ENCODE results near the gene TMEM59L.

TMEM59L gene

GRCh38 chr19:18660051-18660910 lies 47.6 kb downstream of the TMEM59L start:
- DNase-seq, result no peak

GRCh38 chr19:18660939-18661670 lies 48.4 kb downstream of the TMEM59L start:
- DNase-seq, result no peak

GRCh38 chr19:18662972-18663732 lies 50.5 kb downstream of the TMEM59L start:
- DNase-seq, result no peak

- DNase-seq, result no peak
Observed at GRCh38 chr19:18663940-18664530, 51.4 kb downstream of the TMEM59L start.

GRCh38 chr19:18665771-18666202 lies 53.1 kb downstream of the TMEM59L start:
- no peak for DNase-seq

- DNase-seq, result no peak
Observed at GRCh38 chr19:18666317-18666716, 53.6 kb downstream of the TMEM59L start.

- no peak for DNase-seq
Observed at GRCh38 chr19:18666784-18667183, 54.1 kb downstream of the TMEM59L start.

- DNase-seq, result no peak
Observed at GRCh38 chr19:18667531-18668251, 55.0 kb downstream of the TMEM59L start.

- no peak for DNase-seq
Observed at GRCh38 chr19:18668252-18668631, 55.6 kb downstream of the TMEM59L start.

- no peak for DNase-seq
Observed at GRCh38 chr19:18668744-18669523, 56.3 kb downstream of the TMEM59L start.

- no peak for DNase-seq
Observed at GRCh38 chr19:18669524-18669817, 56.8 kb downstream of the TMEM59L start.

GRCh38 chr19:18669883-18670282 lies 57.2 kb downstream of the TMEM59L start:
- no peak for DNase-seq

- no peak for DNase-seq
Observed at GRCh38 chr19:18670312-18670711, 57.6 kb downstream of the TMEM59L start.

Data from SIG-M5 (cell line).